GM10266 (cell line): ENCODE measurements around the gene FASTK.
"Not testable (repeated sequence)": the region's sequence is repeated elsewhere in the genome, so short reads cannot be mapped to it uniquely, and the experiment has no call there.

Experiments used
- DNase-seq: peaks from one replicate; pipeline ENCODE4 v3.0.0; 2012; ENCODE audit errors: extremely low spot score
- CTCF ChIP-seq: IDR thresholded peaks from 2 replicates; pipeline ENCODE4 v1.5.1; 2012; ENCODE audit warnings: mild to moderate bottlenecking, low read depth; ENCODE audit not compliant: control insufficient read depth, insufficient read depth; ENCODE audit errors: missing control alignments

FASTK gene

GRCh38 chr7:151046603-151047573 lies 33.7 kb downstream of the FASTK start:
- TF ChIP-seq CTCF: no peak
- DNase-seq: no peak

- no peak for DNase-seq
- TF ChIP-seq CTCF: no peak
Measured at GRCh38 chr7:151045967-151046366, 34.6 kb downstream of the FASTK start.

- no peak for TF ChIP-seq CTCF
- no peak for DNase-seq
Measured at GRCh38 chr7:151045262-151045661, 35.3 kb downstream of the FASTK start.

GRCh38 chr7:151043959-151044358 lies 36.6 kb downstream of the FASTK start:
- no peak for DNase-seq

GRCh38 chr7:151043449-151043848 lies 37.2 kb downstream of the FASTK start:
- not testable (repeated sequence) for DNase-seq

More at GRCh38 chr7:151043959-151044358, 36.6 kb downstream of the FASTK start:
- TF ChIP-seq CTCF: no peak

- TF ChIP-seq CTCF: no peak
- no peak for DNase-seq
Measured at GRCh38 chr7:151040616-151041375, 39.8 kb downstream of the FASTK start.

- DNase-seq: no peak
- TF ChIP-seq CTCF: no peak
Measured at GRCh38 chr7:151039850-151040548, 40.6 kb downstream of the FASTK start.
